ENCODE measurements around the gene MCTP2. TPM values are rescaled to one million over a fixed set of nuclear protein-coding genes. Genes with fewer than 3 reads are reported as not detected.

The MCTP2 gene
- total RNA-seq, 1 experiment from 2014 or later, result 0.15 TPM

- no peak for ATAC-seq
- TF ChIP-seq POLR2AphosphoS5 (IDR thresholded peaks at IDR 0.05; ENCODE audit: low read depth, low read length) (no peak), REST (IDR thresholded peaks at IDR 0.05; ENCODE audit: insufficient read depth in 1 of 2, low read depth in 2 of 2, low read length in 1 of 2) (no peak), CTCF (IDR thresholded peaks at IDR 0.05) (no peak), SIN3A (IDR thresholded peaks at IDR 0.05; ENCODE audit: borderline replicate concordance, insufficient read depth, low read depth, low read length) (no peak), TCF7L2 (IDR thresholded peaks at IDR 0.05; ENCODE audit: low read depth, low read length) (no peak)
- Histone ChIP-seq H3K27ac (ENCODE audit: low read length) (no peak overlapping the region), H3K4me3 (ENCODE audit: low read depth in 2 of 2, low read length in 2 of 2) (no peak overlapping the region), H3K4me1 (ENCODE audit: control insufficient read depth, insufficient read depth, low read length) (no peaks in the 10 kb centered on the region), H3K36me3 (ENCODE audit: control insufficient read depth, insufficient read depth, low read length) (no peaks in the 10 kb centered on the region), H3K9me3 (ENCODE audit: control insufficient read depth, insufficient read depth, low read depth, low read length) (no peaks in the 10 kb centered on the region), H3K27me3 (ENCODE audit: control insufficient read depth, insufficient read depth, low read length) (no peaks in the 10 kb centered on the region)
- no TSS peak for BruUV-seq (replicated peaks)
- ChIA-PET POLR2A (no interaction called here), CTCF (no interaction called here)
- intact Hi-C loops (cut with micrococcal nuclease; ENCODE audit: unreplicated experiment) (no loop called here), in situ Hi-C loops (cut with HindIII; ENCODE audit: low pct_unique_long_range_greater_than_20kb, low sequenced_read_pairs) (no loop called here)
- DNase-seq (ENCODE audit: low read depth, low spot score), result no peak
Observed at GRCh38 chr15:94305133-94305532, 73.8 kb downstream of the MCTP2 start.

- CTCF ChIA-PET, result no interaction called here
- BruUV-seq (replicated peaks), result no TSS peak
- H3K4me3 ChIP-seq (ENCODE audit: low read depth in 2 of 2, low read length in 2 of 2), result no peak overlapping the region
Observed at GRCh38 chr15:94306700-94307650, 75.6 kb downstream of the MCTP2 start.

More at GRCh38 chr15:94306700-94307650, 75.6 kb downstream of the MCTP2 start:
- no peak for ATAC-seq
- TF ChIP-seq TCF7L2 (IDR thresholded peaks at IDR 0.05; ENCODE audit: low read depth, low read length) (no peak), CTCF (IDR thresholded peaks at IDR 0.05) (no peak), SIN3A (IDR thresholded peaks at IDR 0.05; ENCODE audit: borderline replicate concordance, insufficient read depth, low read depth, low read length) (no peak), POLR2AphosphoS5 (IDR thresholded peaks at IDR 0.05; ENCODE audit: low read depth, low read length) (no peak), REST (IDR thresholded peaks at IDR 0.05; ENCODE audit: insufficient read depth in 1 of 2, low read depth in 2 of 2, low read length in 1 of 2) (no peak)
- intact Hi-C loops (cut with micrococcal nuclease; ENCODE audit: unreplicated experiment) (no loop called here), in situ Hi-C loops (cut with HindIII; ENCODE audit: low pct_unique_long_range_greater_than_20kb, low sequenced_read_pairs) (no loop called here)
- no peaks in the 10 kb centered on the region for H3K9me3 ChIP-seq (ENCODE audit: control insufficient read depth, insufficient read depth, low read depth, low read length)
- no peak overlapping the region for H3K27ac ChIP-seq (ENCODE audit: low read length)
- H3K36me3 ChIP-seq (ENCODE audit: control insufficient read depth, insufficient read depth, low read length), result no peaks in the 10 kb centered on the region
- H3K27me3 ChIP-seq (ENCODE audit: control insufficient read depth, insufficient read depth, low read length), result no peaks in the 10 kb centered on the region
- H3K4me1 ChIP-seq (ENCODE audit: control insufficient read depth, insufficient read depth, low read length), result no peaks in the 10 kb centered on the region
- POLR2A ChIA-PET, result no interaction called here
- DNase-seq (ENCODE audit: low read depth, low spot score), result no peak

All from Panc1 (cell line).